WTC11 (cell line): ENCODE results near the gene GRAMD1A.

ENCODE experiments used
- ESRRA ChIP-seq: sonication (generic); formaldehyde crosslinking; IDR thresholded peaks from 2 replicates; pipeline ENCODE4 v1.8.1; 2022; ENCODE audit warnings: mild to moderate bottlenecking, missing genetic modification reagents, borderline replicate concordance
- MAX ChIP-seq: sonication (generic); formaldehyde crosslinking; IDR thresholded peaks from 2 replicates; pipeline ENCODE4 v1.8.0; 2022; ENCODE audit warnings: mild to moderate bottlenecking, missing genetic modification reagents
- NR3C1 ChIP-seq: sonication (generic); formaldehyde crosslinking; conservative IDR thresholded peaks from 2 replicates; pipeline ENCODE4 v1.8.1; 2023; ENCODE audit warnings: low read depth, mild to moderate bottlenecking, missing genetic modification reagents

- TF ChIP-seq ESRRA (CRISPR knock-in tag) (no peak), NR3C1 (no peak), MAX (CRISPR knock-in tag) (no peak)
Observed at GRCh38 chr19:35048911-35049411, 48.8 kb downstream of the GRAMD1A start.
